ENCODE data around the gene IRF2.

The IRF2 gene

GRCh38 chr4:184401397-184402171, 72.8 kb downstream of the IRF2 start:
- Mint-ChIP-seq H3K9me3 (no peaks in the 10 kb centered on the region), H3K27ac (peak overlapping the region; percentile 78), H3K36me3 (peaks cover 100% of the 10 kb centered on the region), H3K4me3 (no peak overlapping the region), H3K4me1 (peaks cover 44% of the 10 kb centered on the region)
- DNase-seq (ENCODE audit: low spot score in 2 of 2) (no peak), ATAC-seq (no peak)

GRCh38 chr4:184400891-184401290, 73.5 kb downstream of the IRF2 start:
- peaks cover 44% of the 10 kb centered on the region for H3K4me1 Mint-ChIP-seq
- no peak for ATAC-seq
- no peak for DNase-seq (ENCODE audit: low spot score in 2 of 2)
- H3K9me3 Mint-ChIP-seq = no peaks in the 10 kb centered on the region
- H3K27ac Mint-ChIP-seq = peak overlapping the region; percentile 78
- H3K36me3 Mint-ChIP-seq = peaks cover 100% of the 10 kb centered on the region
- H3K4me3 Mint-ChIP-seq = no peak overlapping the region

GRCh38 chr4:184400375-184400870, 73.9 kb downstream of the IRF2 start:
- Mint-ChIP-seq H3K4me3 (no peak overlapping the region), H3K27ac (peak overlapping the region; percentile 78), H3K36me3 (peaks cover 100% of the 10 kb centered on the region), H3K9me3 (no peaks in the 10 kb centered on the region), H3K4me1 (peaks cover 41% of the 10 kb centered on the region)
- DNase-seq (ENCODE audit: low spot score in 2 of 2) = no peak
- no peak for ATAC-seq

- Mint-ChIP-seq H3K27ac (no peak overlapping the region), H3K36me3 (peaks cover 99% of the 10 kb centered on the region), H3K9me3 (no peaks in the 10 kb centered on the region), H3K4me3 (no peak overlapping the region), H3K4me1 (peaks cover 44% of the 10 kb centered on the region)
- DNase-seq (ENCODE audit: low spot score in 2 of 2) (no peak), ATAC-seq (no peak)
Measured at GRCh38 chr4:184399512-184399908, 74.8 kb downstream of the IRF2 start.

GRCh38 chr4:184398741-184399511, 75.4 kb downstream of the IRF2 start:
- H3K27ac Mint-ChIP-seq = no peak overlapping the region
- peaks cover 48% of the 10 kb centered on the region for H3K4me1 Mint-ChIP-seq

GRCh38 chr4:184397516-184398163, 76.7 kb downstream of the IRF2 start:
- peak overlapping the region; percentile 34 for H3K27ac Mint-ChIP-seq

More at GRCh38 chr4:184398741-184399511, 75.4 kb downstream of the IRF2 start:
- peaks cover 99% of the 10 kb centered on the region for H3K36me3 Mint-ChIP-seq
- ATAC-seq = no peak
- no peak for DNase-seq (ENCODE audit: low spot score in 2 of 2)
- no peak overlapping the region for H3K4me3 Mint-ChIP-seq
- no peaks in the 10 kb centered on the region for H3K9me3 Mint-ChIP-seq

GRCh38 chr4:184396570-184397515, 77.5 kb downstream of the IRF2 start:
- H3K27ac Mint-ChIP-seq = peak overlapping the region; percentile 34
- H3K4me3 Mint-ChIP-seq = no peak overlapping the region
- H3K4me1 Mint-ChIP-seq = peaks cover 40% of the 10 kb centered on the region
- H3K9me3 Mint-ChIP-seq = no peaks in the 10 kb centered on the region
- peaks cover 99% of the 10 kb centered on the region for H3K36me3 Mint-ChIP-seq
- no peak for ATAC-seq
- DNase-seq (ENCODE audit: low spot score in 2 of 2) = no peak

More at GRCh38 chr4:184397516-184398163, 76.7 kb downstream of the IRF2 start:
- no peak for DNase-seq (ENCODE audit: low spot score in 2 of 2)
- peaks cover 43% of the 10 kb centered on the region for H3K4me1 Mint-ChIP-seq
- no peak overlapping the region for H3K4me3 Mint-ChIP-seq
- H3K9me3 Mint-ChIP-seq = no peaks in the 10 kb centered on the region
- ATAC-seq = no peak
- H3K36me3 Mint-ChIP-seq = peaks cover 99% of the 10 kb centered on the region

GRCh38 chr4:184395971-184396391, 78.4 kb downstream of the IRF2 start:
- peaks cover 33% of the 10 kb centered on the region for H3K4me1 Mint-ChIP-seq
- peaks cover 99% of the 10 kb centered on the region for H3K36me3 Mint-ChIP-seq
- peak overlapping the region; percentile 17 for H3K27ac Mint-ChIP-seq
- ATAC-seq (no peak), DNase-seq (ENCODE audit: low spot score in 2 of 2) (no peak)
- H3K4me3 Mint-ChIP-seq = no peak overlapping the region
- no peaks in the 10 kb centered on the region for H3K9me3 Mint-ChIP-seq

- DNase-seq (ENCODE audit: low spot score in 2 of 2) (no peak), ATAC-seq (no peak)
- H3K4me3 Mint-ChIP-seq = no peak overlapping the region
- peaks cover 99% of the 10 kb centered on the region for H3K36me3 Mint-ChIP-seq
- peaks cover 28% of the 10 kb centered on the region for H3K4me1 Mint-ChIP-seq
- H3K27ac Mint-ChIP-seq = peak overlapping the region; percentile 17
- H3K9me3 Mint-ChIP-seq = no peaks in the 10 kb centered on the region
Measured at GRCh38 chr4:184395451-184395917, 78.9 kb downstream of the IRF2 start.

- ATAC-seq = no peak
- peaks cover 99% of the 10 kb centered on the region for H3K36me3 Mint-ChIP-seq
- H3K4me1 Mint-ChIP-seq = peaks cover 20% of the 10 kb centered on the region
- no peaks in the 10 kb centered on the region for H3K9me3 Mint-ChIP-seq
- no peak for DNase-seq (ENCODE audit: low spot score in 2 of 2)
- H3K4me3 Mint-ChIP-seq = no peak overlapping the region
- H3K27ac Mint-ChIP-seq = peak overlapping the region; percentile 77
Measured at GRCh38 chr4:184392748-184393559, 81.4 kb downstream of the IRF2 start.

GRCh38 chr4:184392316-184392715, 82.0 kb downstream of the IRF2 start:
- Mint-ChIP-seq H3K4me3 (no peak overlapping the region), H3K36me3 (peaks cover 99% of the 10 kb centered on the region), H3K4me1 (peaks cover 20% of the 10 kb centered on the region), H3K9me3 (no peaks in the 10 kb centered on the region), H3K27ac (peak overlapping the region; percentile 77)
- ATAC-seq = no peak
- no peak for DNase-seq (ENCODE audit: low spot score in 2 of 2)

GRCh38 chr4:184389978-184390900, 84.1 kb downstream of the IRF2 start:
- ATAC-seq = no peak
- peaks cover 92% of the 10 kb centered on the region for H3K36me3 Mint-ChIP-seq
- H3K27ac Mint-ChIP-seq = peak overlapping the region; percentile 70
- H3K4me1 Mint-ChIP-seq = peaks cover 34% of the 10 kb centered on the region
- no peak for DNase-seq (ENCODE audit: low spot score in 2 of 2)
- H3K4me3 Mint-ChIP-seq = no peak overlapping the region
- H3K9me3 Mint-ChIP-seq = no peaks in the 10 kb centered on the region

GRCh38 chr4:184388106-184388505, 86.2 kb downstream of the IRF2 start:
- Mint-ChIP-seq H3K4me3 (no peak overlapping the region), H3K4me1 (peaks cover 40% of the 10 kb centered on the region)

More at GRCh38 chr4:184388106-184388505, 86.2 kb downstream of the IRF2 start:
- Mint-ChIP-seq H3K9me3 (no peaks in the 10 kb centered on the region), H3K36me3 (peaks cover 70% of the 10 kb centered on the region), H3K27ac (peak overlapping the region; percentile 63)
- no peak for ATAC-seq
- no peak for DNase-seq (ENCODE audit: low spot score in 2 of 2)

All from stimulated activated effector memory CD8-positive, alpha-beta T cell treated with anti-CD3 and anti-CD28 coated beads, Interleukin-12 subunit alpha, Interleukin-12 subunit beta, amount 100 ng/mL, for 72 hours (primary cell).